ENCODE measurements around the gene NXF1.

Gene NXF1

GRCh38 chr11:62747475-62748160, 57.6 kb downstream of the NXF1 start:
- in situ Hi-C loops (cut with MboI; ENCODE audit: low sequenced_read_pairs) = no loop called here
